ENCODE data around the gene VAV3.

The VAV3 gene

DNA sequence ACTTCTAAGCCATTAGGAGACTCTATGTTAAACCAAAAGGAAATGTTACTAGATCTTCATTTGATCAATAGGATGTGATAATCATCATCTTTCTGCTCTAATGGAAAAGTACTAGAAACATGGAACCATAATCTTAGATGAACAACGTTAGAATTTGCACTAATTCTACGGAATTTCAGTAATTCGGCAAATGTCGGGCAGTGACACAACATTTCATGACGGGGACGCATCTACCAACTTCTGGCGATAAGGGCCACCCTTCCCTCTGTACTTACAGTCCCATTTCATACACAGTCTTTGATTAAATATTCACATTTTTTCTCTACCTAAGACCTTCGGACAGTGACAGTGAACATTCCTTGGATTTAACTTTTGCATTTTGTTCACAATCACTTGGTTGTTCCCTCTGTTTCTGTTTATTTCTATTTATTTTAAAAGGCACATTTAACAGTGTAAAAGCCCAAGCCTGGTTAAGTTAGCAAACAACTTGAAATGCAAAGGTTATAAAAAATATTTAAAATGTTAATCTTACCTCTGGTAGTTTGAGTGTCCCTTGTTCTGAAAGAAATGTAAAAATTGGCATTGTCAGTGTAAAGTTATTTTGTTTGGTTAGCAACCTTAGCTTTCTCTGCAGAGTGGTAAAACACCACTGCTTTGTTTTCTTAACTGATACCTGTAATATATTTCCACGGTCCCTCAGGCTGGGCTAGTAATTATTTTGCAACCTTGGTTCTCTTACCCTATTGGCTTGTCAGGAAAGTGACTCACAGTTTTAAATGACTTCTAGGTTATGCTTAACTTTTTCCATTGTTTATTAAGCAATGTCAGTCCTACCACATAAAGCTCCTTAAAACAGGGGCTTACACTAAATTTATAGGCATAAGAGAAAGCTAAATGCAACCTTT, 276.9 kb downstream of the VAV3 start:
- no peak for DNase-seq (ENCODE audit: low read depth in 1 of 2, low spot score in 1 of 2)

DNA sequence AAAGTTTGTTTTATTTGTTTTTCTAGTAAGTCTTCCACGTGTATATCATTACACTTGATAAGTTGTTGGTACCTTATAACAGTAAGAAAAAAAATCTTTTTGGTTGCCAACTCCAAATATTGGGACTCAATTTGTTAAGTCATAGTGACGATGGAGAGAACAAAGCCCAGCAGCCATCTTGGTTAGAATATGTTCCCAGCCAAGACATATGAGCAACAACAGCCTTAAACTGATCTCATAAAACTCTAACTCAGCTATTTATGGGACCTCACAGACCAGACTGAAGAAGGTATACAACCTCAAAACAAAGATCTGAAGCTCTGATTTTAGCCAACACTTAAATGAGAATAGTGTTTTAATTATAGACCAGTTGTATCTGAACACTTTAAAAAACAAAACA, 281.3 kb downstream of the VAV3 start:
- no peak for DNase-seq (ENCODE audit: low read depth in 1 of 2, low spot score in 1 of 2)

DNA sequence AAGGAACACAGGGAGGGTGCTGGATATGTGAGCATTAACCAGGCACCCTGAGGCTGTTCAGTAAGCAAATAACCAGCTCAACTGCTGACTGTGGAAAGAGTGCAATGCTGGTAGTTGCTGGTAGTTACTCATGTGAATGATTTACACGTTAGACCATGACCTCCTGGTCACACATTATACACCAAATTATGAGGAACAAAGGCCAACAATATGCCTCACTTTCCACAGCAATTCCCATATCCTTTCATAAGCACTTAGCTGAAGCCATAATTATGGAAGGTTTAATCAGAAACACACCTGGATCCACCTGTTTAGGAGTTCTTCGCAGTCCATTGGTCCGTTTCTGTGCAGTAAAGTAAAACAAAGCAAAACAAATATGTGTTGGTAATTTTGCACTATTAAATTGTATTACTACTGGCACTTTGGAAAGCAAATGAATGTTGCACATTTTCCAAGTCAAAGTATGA, 281.8 kb downstream of the VAV3 start:
- no peak for DNase-seq (ENCODE audit: low read depth in 1 of 2, low spot score in 1 of 2)

DNA sequence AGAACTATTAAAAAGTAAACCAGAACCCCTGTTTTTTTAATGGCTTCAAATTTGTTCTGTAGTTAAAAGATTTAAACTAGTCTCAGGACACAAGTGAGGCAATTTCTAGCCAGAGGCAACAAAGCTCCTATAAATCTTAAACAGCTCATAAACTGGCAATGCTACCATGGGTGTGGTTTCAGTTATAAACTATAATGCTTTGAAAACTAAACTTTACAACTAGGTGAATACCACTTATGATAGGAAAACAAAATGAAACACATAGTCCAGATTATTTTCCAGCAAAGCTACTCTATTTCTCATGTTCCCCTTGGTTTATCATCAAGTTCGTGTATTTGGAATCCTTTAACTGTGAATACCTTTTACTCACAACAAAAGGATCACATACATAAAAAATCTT, 282.5 kb downstream of the VAV3 start:
- no peak for DNase-seq (ENCODE audit: low read depth in 1 of 2, low spot score in 1 of 2)

DNA sequence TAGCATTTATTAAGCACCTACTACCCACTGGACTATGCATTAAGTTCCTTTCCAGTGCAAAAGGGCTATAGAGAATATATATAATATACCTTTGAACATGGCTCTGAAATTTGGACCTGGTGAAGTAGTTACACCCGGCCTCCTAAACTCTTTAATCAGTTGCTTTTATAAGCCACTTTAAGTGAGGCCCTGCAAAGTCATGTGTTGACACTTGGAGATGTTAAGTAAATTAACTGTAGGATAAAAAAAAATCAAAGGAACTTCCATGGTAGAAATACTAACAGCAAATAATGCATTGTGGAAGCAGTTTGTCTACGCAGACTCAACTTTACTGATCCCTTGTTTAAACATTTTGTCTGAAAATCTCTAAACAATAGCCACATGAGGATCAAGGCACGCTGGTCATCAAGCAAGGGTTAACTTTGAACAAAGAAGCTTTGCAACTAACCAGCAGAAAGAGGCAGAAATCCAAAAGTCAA, 283.9 kb downstream of the VAV3 start:
- no peak for DNase-seq (ENCODE audit: low read depth in 1 of 2, low spot score in 1 of 2)

DNA sequence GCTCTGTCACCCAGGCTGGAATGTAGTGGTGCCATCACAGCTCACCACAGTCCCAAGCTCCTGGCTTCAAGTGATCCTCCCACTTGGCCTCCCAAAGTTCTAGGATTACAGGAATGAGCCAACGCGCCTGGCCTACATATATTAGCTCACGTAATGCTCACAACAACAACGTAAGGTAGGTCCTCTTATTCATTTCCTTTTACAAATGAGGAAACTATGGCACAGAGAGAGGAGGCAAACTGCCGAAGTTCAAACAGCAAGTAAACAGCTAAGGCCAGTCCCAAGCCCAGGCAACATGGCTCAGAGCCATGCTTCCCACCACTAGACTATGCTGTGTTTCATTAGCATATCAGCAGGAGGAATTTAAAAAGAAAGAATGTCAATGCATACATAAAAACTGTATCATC, 284.4 kb downstream of the VAV3 start:
- DNase-seq (ENCODE audit: low read depth in 1 of 2, low spot score in 1 of 2) = no peak

DNA sequence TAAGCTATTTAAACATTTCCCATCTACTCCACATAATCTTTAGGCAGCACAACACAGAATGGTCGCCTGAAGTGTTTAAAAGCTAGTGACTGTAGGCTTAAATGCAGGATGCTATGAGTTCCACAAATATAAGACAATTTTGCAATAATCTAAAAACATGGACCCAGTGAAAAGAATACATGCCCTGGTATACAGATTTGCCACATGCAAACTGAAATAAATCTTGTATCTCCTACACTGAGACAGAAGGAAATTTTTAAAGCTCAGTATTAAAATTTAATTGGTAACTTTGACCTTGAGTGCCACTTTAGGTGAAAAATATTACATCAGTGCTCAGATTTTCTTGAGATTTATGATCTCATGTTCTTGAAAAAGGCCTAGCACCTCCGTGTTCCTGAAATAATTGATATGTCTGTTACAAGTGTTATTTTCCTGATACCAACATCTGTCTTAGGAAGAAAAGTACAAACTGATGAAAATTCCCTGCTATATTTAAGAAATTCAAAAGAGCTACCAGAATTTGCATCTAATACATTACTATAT, 285.5 kb downstream of the VAV3 start:
- no peak for DNase-seq (ENCODE audit: low read depth in 1 of 2, low spot score in 1 of 2)

DNA sequence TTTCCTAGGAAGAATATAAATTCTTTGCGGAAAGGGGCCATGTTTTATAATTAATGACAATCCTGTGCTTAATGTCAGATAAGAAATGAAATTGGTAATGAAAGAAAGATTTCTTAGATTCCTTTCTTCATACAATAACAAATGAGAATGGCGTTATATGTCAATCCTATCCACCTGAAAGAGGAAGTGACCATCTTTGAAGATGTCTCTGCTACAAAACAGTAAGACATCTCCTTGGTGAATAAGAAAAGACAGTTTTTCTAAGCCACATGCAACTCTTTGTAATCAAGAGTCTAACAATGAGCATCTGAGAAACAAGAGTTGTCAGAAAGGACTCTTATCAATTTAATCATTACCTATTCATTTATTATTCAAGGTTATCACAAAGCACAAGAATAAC, 286.0 kb downstream of the VAV3 start:
- DNase-seq (ENCODE audit: low read depth in 1 of 2, low spot score in 1 of 2) = no peak

DNA sequence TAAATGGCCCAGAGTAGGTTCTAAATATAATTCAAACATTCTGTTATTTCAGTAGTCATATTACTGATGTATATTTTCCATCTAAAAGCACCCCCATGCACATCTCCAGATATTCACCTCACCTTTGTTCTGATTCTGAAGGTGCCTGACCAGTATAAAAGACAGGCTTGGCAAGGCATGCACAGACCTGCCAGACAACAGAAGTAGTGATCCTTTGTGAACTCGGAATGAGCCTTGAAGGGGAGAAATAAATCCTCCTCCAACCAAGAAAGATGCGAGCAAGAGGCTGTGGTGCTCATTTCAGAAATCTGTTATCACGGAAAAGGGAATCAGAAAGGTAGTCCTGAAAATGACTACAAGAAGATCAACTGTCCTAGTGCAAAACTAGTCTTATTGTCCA, 287.3 kb downstream of the VAV3 start:
- DNase-seq (ENCODE audit: low read depth in 1 of 2, low spot score in 1 of 2) = no peak

DNA sequence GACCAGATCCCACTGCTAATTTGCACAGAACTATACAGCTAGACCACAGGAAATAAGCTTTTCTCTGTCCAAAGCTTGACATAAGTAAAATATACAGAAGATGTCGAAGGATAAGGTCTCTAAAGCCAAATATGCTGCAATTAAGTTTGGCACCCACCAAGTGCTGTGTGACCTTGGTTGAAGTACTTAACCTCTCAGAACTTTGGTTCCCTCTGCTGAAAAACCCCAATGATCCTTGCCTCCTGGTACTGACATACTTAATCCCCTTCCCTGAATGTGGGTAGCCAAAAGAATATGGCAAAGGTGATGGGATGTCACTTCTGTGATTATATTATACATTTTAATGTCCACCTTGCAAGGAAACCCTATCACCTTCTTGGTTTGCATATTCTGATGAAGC, 290.5 kb downstream of the VAV3 start:
- DNase-seq (ENCODE audit: low read depth in 1 of 2, low spot score in 1 of 2) = no peak

DNA sequence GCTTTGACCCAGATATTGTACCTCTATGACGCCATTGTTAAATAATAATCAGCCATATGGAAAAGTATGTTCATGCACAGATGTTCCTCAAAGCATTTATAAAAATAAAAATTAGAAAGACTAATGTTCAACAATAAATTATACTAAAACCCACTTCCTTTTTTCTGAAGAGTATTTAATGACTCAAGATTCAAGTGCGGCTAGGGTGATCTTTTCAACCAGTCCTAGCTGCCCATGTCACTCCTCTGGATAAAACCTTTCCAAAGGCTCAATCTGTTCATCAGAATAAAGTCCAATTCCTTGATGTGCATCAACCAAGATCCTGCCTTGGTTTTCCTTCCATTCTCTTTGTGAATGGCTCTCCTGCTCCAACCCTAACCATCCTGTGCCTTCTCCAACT, 292.0 kb downstream of the VAV3 start:
- DNase-seq (ENCODE audit: low read depth in 1 of 2, low spot score in 1 of 2) = no peak

DNA sequence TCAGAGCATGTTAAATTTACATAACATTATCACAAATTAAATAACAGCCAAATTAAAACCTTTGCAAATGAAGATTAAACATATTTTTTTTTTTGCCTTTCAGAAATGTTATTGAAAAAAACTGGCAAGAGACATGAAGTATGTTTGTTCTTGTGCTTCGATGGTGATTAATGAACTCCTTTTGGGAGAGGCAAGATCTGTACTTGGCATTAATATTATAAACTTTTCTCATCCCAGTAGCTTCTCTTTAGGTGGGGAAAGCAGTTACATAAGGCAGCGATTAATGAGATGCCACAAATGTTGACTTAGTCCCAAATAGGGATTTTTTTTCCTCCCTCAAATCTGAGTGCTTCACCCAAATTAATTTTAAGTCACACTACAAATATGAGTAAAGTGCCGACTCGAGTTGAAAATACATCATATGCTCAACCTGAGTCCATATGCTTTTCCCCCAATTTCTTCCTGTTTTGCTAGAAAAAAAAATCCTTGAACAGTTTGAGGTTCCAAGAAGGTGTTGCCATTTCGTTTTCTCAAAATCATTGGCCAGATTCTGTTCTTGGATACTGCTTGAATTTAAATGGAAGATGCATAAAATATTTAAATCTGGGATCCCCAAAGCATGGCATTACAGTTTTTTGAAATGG, 294.5 kb downstream of the VAV3 start:
- DNase-seq (ENCODE audit: low read depth in 1 of 2, low spot score in 1 of 2) = no peak

DNA sequence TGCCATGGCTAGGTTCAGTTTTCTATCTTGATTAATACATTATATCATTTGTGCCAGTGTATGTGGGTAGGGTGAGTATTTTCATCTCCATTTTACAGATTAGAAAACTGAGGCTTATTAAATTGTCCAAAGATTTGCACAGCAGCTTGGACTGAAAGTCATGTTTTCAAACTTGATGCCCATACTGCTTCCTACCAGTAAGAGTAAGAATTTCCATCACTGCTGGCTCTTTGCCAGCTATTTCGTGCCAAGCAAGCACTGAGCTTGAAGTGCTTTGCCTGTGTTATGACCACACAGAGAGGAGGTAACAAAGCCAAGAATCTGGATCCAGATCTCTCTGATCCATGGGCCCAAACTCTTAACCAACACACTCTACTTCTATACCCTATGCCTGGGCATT, 295.0 kb downstream of the VAV3 start:
- no peak for DNase-seq (ENCODE audit: low read depth in 1 of 2, low spot score in 1 of 2)

DNA sequence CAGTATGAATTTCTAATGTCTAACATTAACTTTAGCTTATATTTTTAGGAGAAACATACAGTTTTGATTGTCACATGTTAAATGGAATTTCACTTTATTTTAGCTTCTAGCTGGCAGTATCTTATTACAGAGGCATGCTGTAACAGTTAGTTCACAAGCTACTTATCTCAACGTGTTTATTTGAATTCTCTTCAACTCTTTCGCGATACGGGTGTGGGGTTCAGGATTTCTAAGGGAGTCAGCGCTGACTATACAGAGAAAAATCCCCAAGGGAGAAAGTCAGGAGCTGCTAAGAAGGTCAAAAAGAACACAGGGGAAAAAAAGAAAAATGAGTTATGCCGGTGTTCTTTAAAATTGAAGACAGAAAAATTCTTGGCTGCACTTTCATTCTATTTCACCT, 296.2 kb downstream of the VAV3 start:
- DNase-seq (ENCODE audit: low read depth in 1 of 2, low spot score in 1 of 2) = no peak

DNA sequence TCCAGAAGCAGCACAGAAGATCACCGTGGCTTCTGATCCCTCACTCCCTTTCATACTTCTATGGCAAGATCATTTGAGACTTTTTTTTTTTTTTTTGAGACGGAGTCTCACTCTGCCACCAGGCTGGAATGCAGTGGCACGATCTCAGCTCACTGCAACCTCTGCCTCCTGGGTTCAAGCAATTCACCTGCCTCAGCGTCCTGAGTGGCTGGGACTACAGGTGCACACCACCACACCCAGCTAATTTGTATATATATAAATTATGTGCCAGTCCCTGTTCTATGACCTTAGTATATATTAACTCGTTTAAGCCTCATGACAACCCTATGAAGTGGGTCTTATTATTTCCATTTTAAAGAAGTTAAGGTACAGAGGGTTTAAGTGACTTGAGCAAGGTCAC, 298.5 kb downstream of the VAV3 start:
- DNase-seq (ENCODE audit: low read depth in 1 of 2, low spot score in 1 of 2) = no peak

DNA sequence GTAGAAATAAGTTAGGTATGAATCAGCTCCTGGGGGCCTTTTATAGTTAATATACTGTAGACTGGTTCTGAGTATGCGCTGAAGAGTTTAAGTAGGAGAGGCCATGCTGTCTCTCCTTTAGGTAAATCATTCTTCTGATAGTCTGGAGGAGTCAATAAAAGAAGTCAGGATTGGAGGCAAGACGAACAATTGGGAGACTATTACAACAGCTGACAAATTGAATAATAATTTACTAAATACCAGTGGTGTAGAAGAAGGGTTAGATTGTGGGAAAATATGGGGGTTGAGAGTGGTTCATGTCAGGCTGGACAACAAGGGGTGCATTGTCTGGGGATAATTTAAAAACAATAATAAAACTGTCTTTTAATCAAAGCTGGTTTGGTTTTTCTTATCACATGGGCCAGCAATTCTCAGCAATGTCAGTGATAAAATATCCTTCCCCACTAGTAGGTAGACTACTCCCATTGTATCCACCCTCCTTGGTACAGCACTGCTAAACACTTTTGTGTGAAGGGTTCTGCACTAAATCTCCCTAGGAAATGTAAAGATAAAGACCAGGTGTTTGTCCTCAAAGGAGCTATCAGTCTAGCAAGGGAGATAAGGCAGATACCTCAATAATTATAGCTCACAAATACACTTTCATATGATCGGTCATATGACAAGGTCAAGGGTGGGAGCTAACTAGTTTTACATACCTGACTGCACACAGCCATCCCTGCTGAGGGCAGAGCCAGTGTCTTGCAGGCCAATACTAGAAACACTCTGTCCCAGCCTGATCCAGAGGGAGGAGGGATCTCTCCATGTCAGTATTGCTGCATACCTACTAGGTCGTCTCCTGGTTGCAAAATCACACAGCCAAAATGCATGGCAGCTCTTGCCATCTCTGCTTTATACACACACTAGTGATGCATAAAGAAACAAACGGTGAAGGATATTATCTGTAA, 299.7 kb downstream of the VAV3 start:
- no peak for DNase-seq (ENCODE audit: low read depth in 1 of 2, low spot score in 1 of 2)

DNA sequence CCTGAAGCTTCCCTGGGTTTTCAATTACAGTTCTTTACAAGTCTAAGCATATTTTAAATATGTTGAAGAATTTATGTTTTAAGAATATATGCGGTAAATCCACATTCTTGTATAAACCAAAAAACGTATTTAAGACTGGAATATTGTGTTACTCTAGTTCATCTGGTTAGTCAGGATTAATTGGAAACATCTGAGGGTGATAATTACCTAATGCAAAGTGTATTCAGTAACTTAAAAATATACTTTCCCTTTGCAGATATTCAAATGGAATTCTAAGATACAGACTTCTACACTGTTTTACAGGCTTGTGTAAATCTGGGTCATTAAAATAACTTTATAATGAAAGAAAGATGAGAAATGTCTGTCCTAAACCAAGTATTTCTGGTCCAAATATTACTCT, 302.0 kb downstream of the VAV3 start:
- DNase-seq (ENCODE audit: low read depth in 1 of 2, low spot score in 1 of 2) = no peak

DNA sequence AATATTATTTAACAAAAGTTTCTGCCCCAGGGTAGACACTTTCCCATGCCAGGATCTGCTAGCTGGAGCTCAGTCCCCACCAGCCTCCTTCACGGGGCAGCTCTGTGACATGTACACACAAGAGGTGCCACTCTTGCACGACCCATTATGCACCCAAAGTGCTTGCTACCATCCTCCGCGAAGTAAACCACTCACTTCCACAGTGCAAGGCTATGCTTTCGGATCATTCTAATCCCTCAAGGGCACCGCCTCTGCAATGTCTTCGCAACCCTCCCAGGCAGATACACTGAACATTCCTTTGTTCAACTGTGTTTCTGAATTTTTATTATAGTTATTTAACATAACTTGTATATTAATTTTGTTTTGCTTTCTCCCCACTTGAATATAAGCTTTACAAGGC, 303.8 kb downstream of the VAV3 start:
- DNase-seq (ENCODE audit: low read depth in 1 of 2, low spot score in 1 of 2) = no peak

DNA sequence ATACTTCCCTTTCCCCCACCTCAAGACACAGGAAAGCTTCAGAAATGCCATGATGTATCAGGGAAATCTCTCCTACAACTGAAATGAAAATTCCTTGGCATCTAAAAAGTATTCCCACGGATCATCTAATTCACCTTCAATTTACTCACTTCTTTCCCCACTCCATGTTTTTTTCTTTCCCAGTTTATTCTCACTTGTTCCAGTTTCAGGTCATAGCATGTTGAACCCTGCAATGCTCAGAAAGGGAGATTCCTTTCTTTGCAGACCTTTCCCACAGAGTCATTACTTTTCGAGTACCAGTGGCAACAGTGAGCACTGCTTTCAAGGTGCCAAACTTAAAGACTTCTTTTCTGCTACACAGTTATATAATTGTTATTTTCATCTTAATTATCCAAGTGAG, 305.0 kb downstream of the VAV3 start:
- no peak for DNase-seq (ENCODE audit: low read depth in 1 of 2, low spot score in 1 of 2)

DNA sequence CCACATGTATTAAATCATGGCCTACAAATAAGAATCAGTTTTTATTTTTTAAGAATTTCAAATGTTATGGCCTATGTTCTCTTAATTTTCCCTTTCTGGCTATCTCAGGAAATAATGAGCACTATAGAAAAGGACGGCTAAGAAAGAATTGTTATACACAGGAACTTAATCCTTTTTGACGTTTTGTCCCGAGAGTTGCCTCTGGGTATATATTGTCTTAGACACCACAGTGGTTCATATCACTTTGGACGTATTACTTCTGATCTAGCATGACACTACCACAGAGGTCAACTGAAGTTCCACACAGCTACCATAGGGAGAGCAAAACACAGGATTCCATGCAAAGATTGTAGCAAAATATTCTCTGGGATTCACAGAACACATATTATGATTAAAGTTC, 307.6 kb downstream of the VAV3 start:
- DNase-seq (ENCODE audit: low read depth in 1 of 2, low spot score in 1 of 2) = no peak

DNA sequence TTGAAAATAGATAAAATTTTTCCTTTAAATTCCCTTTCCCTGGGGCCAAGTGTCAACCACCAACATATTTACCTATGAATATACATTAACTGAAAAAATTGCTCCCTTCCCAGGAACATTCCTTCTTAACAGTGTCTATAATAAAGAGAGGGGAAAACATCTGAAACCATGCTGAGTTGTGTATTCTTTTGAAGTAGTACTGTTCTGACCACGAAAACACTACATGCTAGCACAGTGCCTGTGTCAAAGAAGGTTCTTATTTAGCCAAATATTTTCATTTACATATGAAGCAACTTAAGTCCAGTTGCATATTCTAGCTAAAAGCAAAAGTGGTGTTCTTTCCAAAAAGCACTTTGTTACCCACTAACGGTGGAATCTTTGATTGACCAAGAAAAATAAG, 311.2 kb downstream of the VAV3 start:
- DNase-seq (ENCODE audit: low read depth in 1 of 2, low spot score in 1 of 2) = no peak

Measured in activated CD4-positive, alpha-beta T cell treated with anti-CD3 and anti-CD28 coated beads, Interleukin-2, amount 50 U/mL, for 24 hours (primary cell).